Activated naive CD4-positive, alpha-beta T cell treated with anti-CD3 and anti-CD28 coated beads for 36 hours (primary cell): Measurements from ENCODE around the gene NAA10. TPM values are rescaled to one million over a fixed set of nuclear protein-coding genes. Genes with fewer than 3 reads are reported as not detected.
A peak's percentile ranks its signal among the peaks of the same experiment; 100 is the strongest.

Experiments
- CTCF ChIA-PET: fragments of 350-600 bp; sonication (Branson Sonifier 250); formaldehyde crosslinking; loops from one replicate; lab custom pipeline; 2021; ENCODE audit warnings: antibody characterized with exemption; lab: Charles Lee
- DNase-seq: peaks from one replicate; pipeline ENCODE4 v3.0.0-alpha.2; 2020
- H3K27ac Mint-ChIP-seq: one replicate; pipeline ENCODE4 v1.8.0; 2021; ENCODE audit warnings: mild to moderate bottlenecking, mixed read lengths
- H3K27me3 Mint-ChIP-seq: one replicate; pipeline ENCODE4 v1.8.0; 2021; ENCODE audit warnings: low read depth, mixed read lengths
- H3K36me3 Mint-ChIP-seq: one replicate; pipeline ENCODE4 v1.8.0; 2021; ENCODE audit warnings: low read depth, mixed read lengths
- H3K4me1 Mint-ChIP-seq: one replicate; pipeline ENCODE4 v1.8.0; 2021; ENCODE audit warnings: low read depth, mixed read lengths
- H3K4me3 Mint-ChIP-seq: one replicate; pipeline ENCODE4 v1.8.0; 2021; ENCODE audit warnings: mild to moderate bottlenecking, moderate library complexity, mixed read lengths
- H3K9me3 Mint-ChIP-seq: one replicate; pipeline ENCODE4 v1.8.0; 2021; ENCODE audit warnings: mixed read lengths
- intact Hi-C: fragments of 100-400 bp; cut with micrococcal nuclease; formaldehyde crosslinking; loops from one replicate; pipeline ENCODE4 v1.15.1; 2023
- total RNA-seq, 2 experiments: library from RNA; stranded (reverse); gene quantifications; one replicate each; pipeline ENCODE4 v1.2.3, GENCODE V29; 2021

NAA10 gene
- total RNA-seq, 2 experiments from 2014 or later, result 120 to 121 TPM

- CTCF ChIA-PET, result interaction anchor here (1.0 to 1.3 kb wide), 2 partner anchors 16 to 34 kb away, joined by 3 to 4 read pairs; no protein-coding TSS in a partner anchor
- Mint-ChIP-seq H3K4me3 (no peak overlapping the region), H3K36me3 (peaks cover 13% of the 10 kb centered on the region), H3K9me3 (no peaks in the 10 kb centered on the region), H3K27ac (peak overlapping the region; percentile 46), H3K27me3 (no peaks in the 10 kb centered on the region), H3K4me1 (peaks cover 32% of the 10 kb centered on the region)
- intact Hi-C loops, result no loop called here
- DNase-seq, result no peak
Observed at GRCh38 chrX:153931151-153931550, 3.7 kb downstream of the NAA10 start.

DNA sequence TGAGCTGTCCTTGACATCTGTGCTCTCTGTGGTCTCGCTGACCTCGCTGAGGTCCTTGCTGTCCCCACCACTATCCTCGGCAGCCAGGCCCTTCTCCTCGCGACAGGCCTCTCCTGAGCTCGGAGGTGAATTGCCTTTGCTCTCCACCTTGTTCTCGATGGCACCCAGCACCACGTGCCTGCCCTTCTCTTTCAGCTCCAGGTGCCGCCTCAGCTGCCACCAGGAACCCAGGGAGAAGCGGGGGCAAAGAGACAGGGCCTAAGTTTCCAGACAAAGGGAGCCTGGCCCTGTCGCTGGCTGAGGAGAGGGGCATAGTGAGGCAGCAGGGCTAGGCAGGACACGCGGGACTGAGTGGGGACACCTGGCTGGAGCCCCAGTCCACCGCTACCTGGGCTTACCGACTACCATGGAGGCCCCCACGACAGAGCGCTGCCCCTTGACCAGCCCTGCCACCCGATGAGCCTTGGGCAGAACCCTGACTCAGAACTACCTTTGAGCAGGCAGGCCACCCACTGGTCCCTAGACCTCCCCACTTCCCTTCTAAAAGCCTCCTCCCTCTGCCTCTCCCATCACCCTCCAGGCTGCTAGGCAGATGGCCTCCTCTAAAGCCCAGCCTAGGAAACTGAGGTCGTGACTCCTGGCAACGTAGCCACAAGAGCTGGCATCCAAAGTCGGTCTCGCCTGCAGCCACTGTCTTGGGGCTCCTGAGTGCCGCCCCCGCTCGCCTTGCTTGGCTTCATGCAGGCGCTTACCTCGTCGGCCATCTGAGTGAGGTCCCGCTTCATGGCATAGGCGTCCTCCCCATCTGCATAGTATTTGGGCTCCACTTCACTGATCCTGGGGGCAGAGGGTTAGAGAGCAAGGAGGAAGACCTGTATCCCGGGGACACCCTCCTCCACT lies 4.6 kb downstream of the NAA10 start:
- Mint-ChIP-seq H3K4me3 (no peak overlapping the region), H3K27ac (peak overlapping the region; percentile 61), H3K4me1 (peaks cover 29% of the 10 kb centered on the region), H3K36me3 (peaks cover 14% of the 10 kb centered on the region), H3K9me3 (no peaks in the 10 kb centered on the region), H3K27me3 (no peaks in the 10 kb centered on the region)
- intact Hi-C loops, result no loop called here
- CTCF ChIA-PET, result interaction anchor here (10.6 kb wide), 1 partner anchor 17 kb away, joined by 82 read pairs; the partner anchor contains the start of gene RENBP
- DNase-seq, result no peak

DNA sequence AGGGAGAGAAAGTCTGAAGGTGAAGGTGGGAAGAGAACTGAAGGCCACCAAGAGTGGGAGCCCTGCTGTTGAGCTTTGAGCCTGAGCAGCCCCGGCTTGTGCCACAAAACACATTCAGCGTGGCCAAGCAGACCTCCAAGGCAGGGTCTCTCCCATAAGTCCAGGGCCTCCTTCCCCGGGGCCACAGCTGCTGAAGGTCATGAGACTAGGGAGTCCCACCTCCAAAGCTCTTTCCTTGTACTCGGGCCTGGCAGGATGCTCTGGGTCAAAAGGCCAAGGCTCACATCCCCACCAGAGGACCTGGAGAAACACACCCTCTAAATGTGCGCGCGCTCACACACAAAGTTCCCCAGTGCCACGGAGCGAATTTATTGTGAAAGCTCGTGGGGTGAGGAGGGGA lies 5.3 kb downstream of the NAA10 start:
- Mint-ChIP-seq H3K27ac (peak overlapping the region; percentile 79), H3K27me3 (no peaks in the 10 kb centered on the region), H3K4me3 (peak overlapping the region; percentile 86), H3K9me3 (no peaks in the 10 kb centered on the region), H3K36me3 (peaks cover 16% of the 10 kb centered on the region), H3K4me1 (peaks cover 29% of the 10 kb centered on the region)
- intact Hi-C loops, result loop anchor here (5.0 kb wide), 2 partner anchors 93 to 468 kb away; partner anchors contain the start of gene RPL10
- no peak for DNase-seq
- CTCF ChIA-PET, result interaction anchor here (10.6 kb wide), 1 partner anchor 17 kb away, joined by 82 read pairs; the partner anchor contains the start of gene RENBP

GRCh38 chrX:153928846-153929245 lies 6.0 kb downstream of the NAA10 start:
- CTCF ChIA-PET, result interaction anchor here (10.6 kb wide), 1 partner anchor 18 kb away, joined by 82 read pairs; the partner anchor contains the start of gene RENBP
- peaks cover 28% of the 10 kb centered on the region for H3K4me1 Mint-ChIP-seq
- intact Hi-C loops, result loop anchor here (1.0 to 5.0 kb wide), 5 partner anchors 38 to 468 kb away; partner anchors contain the start of genes HCFC1, IDH3G, RPL10 and SSR4

DNA sequence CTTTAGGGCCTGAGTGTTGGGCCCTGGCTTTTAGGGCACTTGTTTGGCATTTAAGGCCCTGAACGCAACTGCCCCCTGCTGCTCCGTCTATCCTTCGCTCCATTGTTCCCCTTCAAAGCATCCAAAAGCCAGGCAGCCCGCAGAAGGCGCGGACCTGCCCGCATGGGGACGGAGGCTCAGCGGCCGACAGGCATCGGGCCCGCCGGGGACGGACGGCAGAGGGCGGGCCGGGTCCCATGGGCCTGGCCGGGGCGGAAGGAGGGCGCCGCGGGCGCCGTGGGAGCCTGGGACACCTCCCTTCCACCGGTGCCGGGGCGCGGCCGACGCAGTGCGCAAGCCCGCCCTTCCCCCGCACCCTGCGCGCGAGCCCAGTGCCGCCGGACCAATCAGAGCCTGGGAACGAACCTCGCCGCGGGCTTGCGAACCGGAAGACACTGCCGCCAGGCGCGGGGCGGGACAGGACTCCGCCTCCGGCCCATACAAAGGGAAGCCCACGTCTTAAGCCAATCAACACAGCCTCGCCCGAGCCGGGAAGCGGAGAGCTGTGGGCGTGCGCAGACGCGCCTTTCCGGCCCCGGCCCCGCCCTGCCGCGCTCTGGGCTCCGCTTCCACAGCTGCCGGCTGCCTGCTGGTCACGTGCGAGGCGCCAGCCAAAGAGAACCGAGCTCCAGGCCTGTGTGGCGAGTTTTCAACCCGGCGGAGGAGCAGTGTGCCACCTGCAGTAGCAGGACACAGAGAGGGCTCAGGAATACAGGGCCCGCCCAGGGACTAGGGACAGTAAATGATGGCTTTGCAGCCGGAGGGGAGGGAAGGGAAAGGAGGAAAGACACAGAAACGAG lies 6.7 kb downstream of the NAA10 start:
- CTCF ChIA-PET, result interaction anchor here (0.6 to 10.6 kb wide), 4 partner anchors 12 to 86 kb away, joined by 3 to 82 read pairs (median 5); partner anchors contain the start of gene RENBP
- H3K36me3 Mint-ChIP-seq, result peaks cover 25% of the 10 kb centered on the region

More at GRCh38 chrX:153928846-153929245, 6.0 kb downstream of the NAA10 start:
- Mint-ChIP-seq H3K27me3 (no peaks in the 10 kb centered on the region), H3K9me3 (no peaks in the 10 kb centered on the region), H3K36me3 (peaks cover 21% of the 10 kb centered on the region), H3K27ac (peak overlapping the region; percentile 79), H3K4me3 (peak overlapping the region; percentile 86)
- no peak for DNase-seq

GRCh38 chrX:153927672-153927921 lies 7.2 kb downstream of the NAA10 start:
- H3K27me3 Mint-ChIP-seq, result no peaks in the 10 kb centered on the region
- peaks cover 31% of the 10 kb centered on the region for H3K4me1 Mint-ChIP-seq
- CTCF ChIA-PET, result interaction anchor here (0.6 to 10.6 kb wide), 5 partner anchors 13 to 109 kb away, joined by 3 to 82 read pairs (median 4); partner anchors contain the start of gene RENBP
- H3K9me3 Mint-ChIP-seq, result no peaks in the 10 kb centered on the region
- intact Hi-C loops, result loop anchor here (1.0 to 5.0 kb wide), 4 partner anchors 8 to 470 kb away; partner anchors contain the start of genes NAA10 and RPL10
- peak; percentile 22 for DNase-seq
- H3K36me3 Mint-ChIP-seq, result peaks cover 25% of the 10 kb centered on the region
- peak overlapping the region; percentile 98 for H3K27ac Mint-ChIP-seq
- peak overlapping the region; percentile 88 for H3K4me3 Mint-ChIP-seq

More for the DNA sequence above, 6.7 kb downstream of the NAA10 start:
- Mint-ChIP-seq H3K27ac (peak overlapping the region; percentile 98), H3K27me3 (no peaks in the 10 kb centered on the region), H3K9me3 (no peaks in the 10 kb centered on the region), H3K4me3 (peak overlapping the region; percentile 88), H3K4me1 (peaks cover 28% of the 10 kb centered on the region)
- peak; percentile 93 for DNase-seq
- intact Hi-C loops, result loop anchor here (1.0 to 5.0 kb wide), 7 partner anchors 7 to 469 kb away; partner anchors contain the start of genes HCFC1, IDH3G, NAA10 and RPL10

- CTCF ChIA-PET, result interaction anchor here (0.6 to 10.6 kb wide), 7 partner anchors 10 to 164 kb away, joined by 3 to 82 read pairs (median 4); partner anchors contain the start of gene RENBP
- Mint-ChIP-seq H3K9me3 (no peaks in the 10 kb centered on the region), H3K4me1 (peaks cover 35% of the 10 kb centered on the region), H3K36me3 (peaks cover 27% of the 10 kb centered on the region), H3K27me3 (no peaks in the 10 kb centered on the region), H3K4me3 (peak overlapping the region; percentile 88), H3K27ac (peak overlapping the region; percentile 98)
- intact Hi-C loops, result loop anchor here (1.0 to 5.0 kb wide), 4 partner anchors 8 to 470 kb away; partner anchors contain the start of genes NAA10 and RPL10
- peak; percentile 85 for DNase-seq
Observed at GRCh38 chrX:153926858-153927671, 7.8 kb downstream of the NAA10 start.

DNA sequence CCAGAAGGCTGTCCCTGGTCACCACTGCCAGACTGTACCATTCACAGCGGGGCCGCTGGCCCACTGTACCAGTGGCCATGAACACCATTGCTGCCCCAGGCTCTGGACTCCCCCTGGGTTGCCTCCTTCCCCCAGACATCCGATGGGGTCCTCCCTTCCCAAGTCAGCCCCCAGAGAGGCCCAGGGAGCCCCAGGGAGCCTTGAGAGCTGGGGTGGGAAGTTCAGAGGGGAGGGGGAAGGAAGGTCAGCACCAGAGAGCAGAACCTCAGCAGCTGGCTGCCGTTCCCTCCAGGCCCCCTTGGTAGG lies 8.3 kb downstream of the NAA10 start:
- H3K4me1 Mint-ChIP-seq, result peaks cover 38% of the 10 kb centered on the region
- no peaks in the 10 kb centered on the region for H3K27me3 Mint-ChIP-seq
- H3K4me3 Mint-ChIP-seq, result peak overlapping the region; percentile 88
- H3K27ac Mint-ChIP-seq, result peak overlapping the region; percentile 98
- DNase-seq, result no peak
- intact Hi-C loops, result loop anchor here (5.0 kb wide), 2 partner anchors 96 to 471 kb away; partner anchors contain the start of gene RPL10
- peaks cover 26% of the 10 kb centered on the region for H3K36me3 Mint-ChIP-seq
- CTCF ChIA-PET, result interaction anchor here (0.7 to 10.6 kb wide), 7 partner anchors 11 to 447 kb away, joined by 3 to 82 read pairs (median 4); partner anchors contain the start of genes FLNA and RENBP
- no peaks in the 10 kb centered on the region for H3K9me3 Mint-ChIP-seq

GRCh38 chrX:153925739-153926551 lies 8.9 kb downstream of the NAA10 start, which contains the start of gene ARHGAP4:
Gene ARHGAP4, minus strand, starts transcription at chrX:153926264. Its CDS starts 62 bp downstream, at chrX:153926202.
- Mint-ChIP-seq H3K4me1 (peaks cover 32% of the 10 kb centered on the region), H3K9me3 (no peaks in the 10 kb centered on the region), H3K4me3 (peak within 1 kb of the TSS; percentile 92), H3K27ac (peak within 1 kb of the TSS; percentile 98), H3K36me3 (peaks cover 23% of the 10 kb centered on the region), H3K27me3 (no peaks in the 10 kb centered on the region)
- intact Hi-C loops, result loop anchor here (2.0 to 5.0 kb wide), 3 partner anchors 25 to 471 kb away; partner anchors contain the start of gene RPL10
- peak; percentile 56 for DNase-seq
- CTCF ChIA-PET, result interaction anchor here (0.7 to 10.6 kb wide), 6 partner anchors 11 to 448 kb away, joined by 3 to 82 read pairs (median 4); partner anchors contain the start of genes FLNA and RENBP

DNA sequence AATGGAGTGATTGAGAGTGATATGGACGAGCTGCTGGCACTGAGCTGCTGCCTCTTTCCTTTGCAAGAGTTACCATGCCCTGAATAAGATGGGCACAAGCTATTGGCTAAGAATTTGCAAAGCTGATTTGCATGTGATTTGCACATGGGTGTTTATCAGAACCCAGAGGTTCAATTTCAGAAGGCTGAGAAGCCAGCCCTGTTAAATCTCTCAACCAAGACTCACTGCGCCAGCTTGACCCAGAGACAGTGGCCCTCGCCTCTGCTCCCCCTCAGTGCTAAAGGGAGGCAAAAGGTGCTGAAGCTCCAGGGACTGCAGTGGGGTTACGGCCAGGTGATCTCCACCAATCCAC lies 9.5 kb downstream of the NAA10 start:
- Mint-ChIP-seq H3K9me3 (no peaks in the 10 kb centered on the region), H3K27me3 (no peaks in the 10 kb centered on the region), H3K4me1 (peaks cover 26% of the 10 kb centered on the region), H3K36me3 (peaks cover 19% of the 10 kb centered on the region), H3K27ac (peak overlapping the region; percentile 98), H3K4me3 (peak overlapping the region; percentile 92)
- peak; percentile 27 for DNase-seq
- CTCF ChIA-PET, result interaction anchor here (0.7 to 10.6 kb wide), 5 partner anchors 22 to 448 kb away, joined by 3 to 82 read pairs (median 4); partner anchors contain the start of genes FLNA and RENBP
- intact Hi-C loops, result loop anchor here (2.0 to 5.0 kb wide), 3 partner anchors 25 to 472 kb away; partner anchors contain the start of gene RPL10
